DOHH2 (cell line): ENCODE results near the gene STOM.

ENCODE experiments used
- H3F3A ChIP-seq: fragments of 200-600 bp; sonication (generic), shearing (Covaris generic); 2 replicates; pipeline ENCODE4 v1.6.0; 2016; ENCODE audit warnings: antibody characterized with exemption, mild to moderate bottlenecking; ENCODE audit not compliant: control insufficient read depth, insufficient read depth
- H3K27ac ChIP-seq: fragments of 200-600 bp; sonication (generic); 2 replicates; pipeline ENCODE4 v1.5.1; 2014; ENCODE audit warnings: low read depth, mild to moderate bottlenecking, low read length, moderate library complexity
- H3K27me3 ChIP-seq: fragments of 200-600 bp; sonication (generic); 2 replicates; pipeline ENCODE4 v1.6.1; 2014; ENCODE audit warnings: mild to moderate bottlenecking, low read length, mixed read lengths; ENCODE audit not compliant: control insufficient read depth
- H3K36me3 ChIP-seq: fragments of 200-600 bp; sonication (generic); 2 replicates; pipeline ENCODE4 v1.6.1; 2014; ENCODE audit warnings: mild to moderate bottlenecking, low read length, moderate library complexity, mixed read lengths; ENCODE audit not compliant: control insufficient read depth
- H3K4me1 ChIP-seq: fragments of 200-600 bp; sonication (generic); 2 replicates; pipeline ENCODE4 v1.6.1; 2014; ENCODE audit warnings: mild to moderate bottlenecking, low read length, mixed read lengths; ENCODE audit not compliant: control insufficient read depth
- H3K4me2 ChIP-seq: fragments of 200-600 bp; sonication (generic); 2 replicates; pipeline ENCODE4 v1.6.0; 2014; ENCODE audit warnings: mild to moderate bottlenecking, low read length, moderate library complexity
- H3K4me3 ChIP-seq: fragments of 200-600 bp; sonication (generic); 2 replicates; pipeline ENCODE4 v1.5.1; 2014; ENCODE audit warnings: mild to moderate bottlenecking, low read length, mixed read lengths
- H3K79me2 ChIP-seq: fragments of 200-600 bp; sonication (generic); 2 replicates; pipeline ENCODE4 v1.6.1; 2014; ENCODE audit warnings: mild to moderate bottlenecking, low read length, mixed read lengths; ENCODE audit not compliant: control insufficient read depth
- H3K9me2 ChIP-seq: fragments of 200-600 bp; sonication (generic); replicated peaks from 2 replicates; pipeline ENCODE4 v1.6.1; 2014; ENCODE audit warnings: mild to moderate bottlenecking, low read length, mixed read lengths; ENCODE audit not compliant: control insufficient read depth
- H3K9me3 ChIP-seq: fragments of 200-600 bp; sonication (generic); 2 replicates; pipeline ENCODE4 v1.6.1; 2014; ENCODE audit warnings: antibody characterized with exemption, low read length, mixed read lengths; ENCODE audit not compliant: control insufficient read depth, insufficient read depth
- H4K20me1 ChIP-seq: fragments of 200-600 bp; sonication (generic); 2 replicates; pipeline ENCODE4 v1.6.0; 2014; ENCODE audit warnings: low read depth, mild to moderate bottlenecking, antibody characterized with exemption, low read length, moderate library complexity; ENCODE audit not compliant: control insufficient read depth, insufficient read depth
- EZH2phosphoT487 ChIP-seq: fragments of 200-600 bp; sonication (generic); IDR thresholded peaks from 2 replicates; pipeline ENCODE4 v1.6.1; 2017; ENCODE audit warnings: borderline replicate concordance, mild to moderate bottlenecking, antibody characterized with exemption, low read length, moderate library complexity, mixed read lengths
- TF ChIP-seq, protein P1 (sequence below): fragments of 200-600 bp; sonication (generic); IDR thresholded peaks from one replicate; pipeline ENCODE4 v1.5.1; 2014; ENCODE audit warnings: antibody characterized with exemption, mild to moderate bottlenecking, low read depth, low read length; ENCODE audit not compliant: poor library complexity, severe bottlenecking

STOM gene

GRCh38 chr9:121357011-121357410 lies 13.0 kb downstream of the STOM start:
- Histone ChIP-seq H3K27ac (no peak overlapping the region), H3K36me3 (no peaks in the 10 kb centered on the region), H3F3A (no peaks in the 10 kb centered on the region), H3K4me1 (peaks cover 8% of the 10 kb centered on the region), H3K4me2 (no peak overlapping the region), H3K9me2 (no peaks in the 10 kb centered on the region), H4K20me1 (no peaks in the 10 kb centered on the region), H3K9me3 (no peaks in the 10 kb centered on the region), H3K27me3 (no peaks in the 10 kb centered on the region), H3K79me2 (no peaks in the 10 kb centered on the region), H3K4me3 (no peak overlapping the region)
- TF ChIP-seq, protein P1, sequence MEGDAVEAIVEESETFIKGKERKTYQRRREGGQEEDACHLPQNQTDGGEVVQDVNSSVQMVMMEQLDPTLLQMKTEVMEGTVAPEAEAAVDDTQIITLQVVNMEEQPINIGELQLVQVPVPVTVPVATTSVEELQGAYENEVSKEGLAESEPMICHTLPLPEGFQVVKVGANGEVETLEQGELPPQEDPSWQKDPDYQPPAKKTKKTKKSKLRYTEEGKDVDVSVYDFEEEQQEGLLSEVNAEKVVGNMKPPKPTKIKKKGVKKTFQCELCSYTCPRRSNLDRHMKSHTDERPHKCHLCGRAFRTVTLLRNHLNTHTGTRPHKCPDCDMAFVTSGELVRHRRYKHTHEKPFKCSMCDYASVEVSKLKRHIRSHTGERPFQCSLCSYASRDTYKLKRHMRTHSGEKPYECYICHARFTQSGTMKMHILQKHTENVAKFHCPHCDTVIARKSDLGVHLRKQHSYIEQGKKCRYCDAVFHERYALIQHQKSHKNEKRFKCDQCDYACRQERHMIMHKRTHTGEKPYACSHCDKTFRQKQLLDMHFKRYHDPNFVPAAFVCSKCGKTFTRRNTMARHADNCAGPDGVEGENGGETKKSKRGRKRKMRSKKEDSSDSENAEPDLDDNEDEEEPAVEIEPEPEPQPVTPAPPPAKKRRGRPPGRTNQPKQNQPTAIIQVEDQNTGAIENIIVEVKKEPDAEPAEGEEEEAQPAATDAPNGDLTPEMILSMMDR: no peak
- TF ChIP-seq EZH2phosphoT487: no peak

DNA sequence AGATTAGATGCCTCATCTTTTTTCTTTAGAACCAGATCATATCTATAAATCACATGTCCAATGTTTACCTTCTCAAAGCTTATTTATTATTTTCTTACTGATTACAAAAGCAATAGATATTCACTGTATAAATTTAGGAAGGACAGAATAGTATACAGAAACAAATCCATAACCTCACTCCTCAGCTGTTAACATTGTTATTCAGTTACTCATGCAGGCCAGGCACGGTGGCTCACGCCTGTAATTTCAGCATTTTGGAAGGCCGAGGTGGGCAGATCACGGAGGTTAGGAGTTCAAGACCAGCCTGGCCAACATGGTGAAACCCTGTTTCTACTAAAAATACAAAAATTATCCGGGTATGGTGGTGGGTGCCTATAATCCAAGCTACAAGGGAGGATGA lies 15.3 kb downstream of the STOM start:
- Histone ChIP-seq H3K27ac (no peak overlapping the region), H3K9me3 (no peaks in the 10 kb centered on the region), H3K4me2 (no peak overlapping the region), H3K9me2 (no peaks in the 10 kb centered on the region), H3K79me2 (no peaks in the 10 kb centered on the region), H3K4me3 (no peak overlapping the region), H3K4me1 (peaks cover 8% of the 10 kb centered on the region), H4K20me1 (no peaks in the 10 kb centered on the region), H3K36me3 (no peaks in the 10 kb centered on the region), H3K27me3 (no peaks in the 10 kb centered on the region), H3F3A (no peaks in the 10 kb centered on the region)
- TF ChIP-seq, protein P1: no peak
- TF ChIP-seq EZH2phosphoT487: no peak

DNA sequence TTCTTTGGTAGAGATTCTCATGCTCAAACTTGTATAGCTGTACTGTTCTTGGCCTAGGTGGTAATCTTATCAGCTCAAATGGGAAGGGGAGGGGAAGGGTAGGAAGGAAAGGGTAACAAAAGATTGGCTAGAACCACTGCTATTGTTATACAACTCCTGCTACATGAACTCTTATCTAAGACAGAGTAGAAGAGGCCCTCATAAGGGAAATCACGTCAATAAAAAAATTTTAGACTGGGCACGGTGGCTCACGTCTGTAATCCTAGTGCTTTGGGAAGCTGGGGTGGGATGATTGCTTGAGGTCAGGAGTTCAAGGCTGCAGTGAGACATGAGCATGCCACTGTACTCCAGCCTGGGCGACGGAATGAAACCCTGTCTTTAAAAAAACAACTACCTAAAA lies 15.9 kb downstream of the STOM start:
- Histone ChIP-seq H3K4me1 (peaks cover 11% of the 10 kb centered on the region), H3K4me2 (no peak overlapping the region)

More for the DNA sequence above, 15.9 kb downstream of the STOM start:
- no peaks in the 10 kb centered on the region for H3F3A ChIP-seq
- TF ChIP-seq, protein P1: no peak
- no peak for TF ChIP-seq EZH2phosphoT487
- H3K9me2 ChIP-seq: no peaks in the 10 kb centered on the region
- H3K4me3 ChIP-seq: no peak overlapping the region
- no peaks in the 10 kb centered on the region for H3K9me3 ChIP-seq
- H3K79me2 ChIP-seq: no peaks in the 10 kb centered on the region
- no peaks in the 10 kb centered on the region for H4K20me1 ChIP-seq
- no peaks in the 10 kb centered on the region for H3K27me3 ChIP-seq
- no peaks in the 10 kb centered on the region for H3K36me3 ChIP-seq
- H3K27ac ChIP-seq: no peak overlapping the region
